Stomach (tissue), 8 donors: Measurements from ENCODE around the gene USP17L25. TPM values are rescaled to one million over a fixed set of nuclear protein-coding genes. Genes with fewer than 3 reads are reported as not detected.

Experiments used
- polyA plus RNA-seq, 3 donors: library from polyadenylated mRNA; stranded (reverse); fragments of 200-250 nt; gene quantifications; one replicate each; pipeline ENCODE4 v1.2.3, GENCODE V29; 2013
- total RNA-seq, 5 donors: library from RNA; depleted of rRNA; stranded (reverse); fragments of >200 nt; gene quantifications; one replicate each; pipeline versions ENCODE4 v1.1.0 to v1.2.3, GENCODE V29; 2014 to 2016
- donor health status: healthy with polysubstance abuse.
- donor health status: Bipolar disorder and iron deficiency.
- donor health status: healthy.

The USP17L25 gene
- total and polyA plus RNA-seq, 8 donors, result not detected

Other genes starting within 250 kb of the USP17L25 start
- not detected for gene FAM90A26, start 159.5 kb upstream of the USP17L25 start, total RNA-seq
- not detected for gene FAM90A26, start 159.5 kb upstream of the USP17L25 start, polyA plus RNA-seq
- gene USP17L10, start 119.3 kb upstream of the USP17L25 start, total RNA-seq, result not detected
- gene USP17L10, start 119.3 kb upstream of the USP17L25 start, polyA plus RNA-seq, result not detected
- not detected for gene USP17L11, start 114.5 kb upstream of the USP17L25 start, total RNA-seq
- gene USP17L11, start 114.5 kb upstream of the USP17L25 start, polyA plus RNA-seq, result not detected
- not detected for gene USP17L12, start 109.8 kb upstream of the USP17L25 start, total RNA-seq
- not detected for gene USP17L12, start 109.8 kb upstream of the USP17L25 start, polyA plus RNA-seq
- gene USP17L13, start 105.0 kb upstream of the USP17L25 start, total RNA-seq, result not detected
- not detected for gene USP17L13, start 105.0 kb upstream of the USP17L25 start, polyA plus RNA-seq
- gene USP17L15, start 95.5 kb upstream of the USP17L25 start, total RNA-seq, result not detected
- gene USP17L15, start 95.5 kb upstream of the USP17L25 start, polyA plus RNA-seq, result not detected
- not detected for gene USP17L17, start 86.0 kb upstream of the USP17L25 start, total RNA-seq
- not detected for gene USP17L17, start 86.0 kb upstream of the USP17L25 start, polyA plus RNA-seq
- gene USP17L18, start 81.3 kb upstream of the USP17L25 start, total RNA-seq, result not detected
- gene USP17L18, start 81.3 kb upstream of the USP17L25 start, polyA plus RNA-seq, result not detected
- not detected for gene USP17L19, start 76.5 kb upstream of the USP17L25 start, total RNA-seq
- not detected for gene USP17L19, start 76.5 kb upstream of the USP17L25 start, polyA plus RNA-seq
- gene USP17L20, start 71.8 kb upstream of the USP17L25 start, total RNA-seq, result not detected
- not detected for gene USP17L20, start 71.8 kb upstream of the USP17L25 start, polyA plus RNA-seq
- not detected for gene USP17L21, start 67.0 kb upstream of the USP17L25 start, total RNA-seq
- gene USP17L21, start 67.0 kb upstream of the USP17L25 start, polyA plus RNA-seq, result not detected
- gene USP17L22, start 62.3 kb upstream of the USP17L25 start, total RNA-seq, result not detected
- gene USP17L22, start 62.3 kb upstream of the USP17L25 start, polyA plus RNA-seq, result not detected
- gene USP17L24, start 4.7 kb upstream of the USP17L25 start, total RNA-seq, result not detected
- gene USP17L24, start 4.7 kb upstream of the USP17L25 start, polyA plus RNA-seq, result not detected
- gene USP17L26, start 4.7 kb downstream of the USP17L25 start, total RNA-seq, result not detected
- gene USP17L26, start 4.7 kb downstream of the USP17L25 start, polyA plus RNA-seq, result not detected
- gene USP17L5, start 9.5 kb downstream of the USP17L25 start, total RNA-seq, result not detected
- gene USP17L5, start 9.5 kb downstream of the USP17L25 start, polyA plus RNA-seq, result not detected
- not detected for gene USP17L27, start 14.2 kb downstream of the USP17L25 start, total RNA-seq
- not detected for gene USP17L27, start 14.2 kb downstream of the USP17L25 start, polyA plus RNA-seq
- gene USP17L28, start 19.0 kb downstream of the USP17L25 start, total RNA-seq, result not detected
- not detected for gene USP17L28, start 19.0 kb downstream of the USP17L25 start, polyA plus RNA-seq
- not detected for gene USP17L29, start 23.7 kb downstream of the USP17L25 start, total RNA-seq
- gene USP17L29, start 23.7 kb downstream of the USP17L25 start, polyA plus RNA-seq, result not detected
- gene USP17L30, start 33.2 kb downstream of the USP17L25 start, total RNA-seq, result not detected
- not detected for gene USP17L30, start 33.2 kb downstream of the USP17L25 start, polyA plus RNA-seq
- not detected for gene DEFB131A, start 114.5 kb downstream of the USP17L25 start, total RNA-seq
- gene DEFB131A, start 114.5 kb downstream of the USP17L25 start, polyA plus RNA-seq, result not detected